ENCODE data around the gene MIB2. TPM values are rescaled to one million over a fixed set of nuclear protein-coding genes. Genes with fewer than 3 reads are reported as not detected.

The MIB2 gene
- total RNA-seq, 1 experiment from 2014 or later = 74.5 TPM

- no peaks in the 10 kb centered on the region for H3K27me3 ChIP-seq (ENCODE audit: control insufficient read depth, insufficient read depth, low read length)
- in situ Hi-C loops (cut with HindIII; ENCODE audit: low pct_unique_long_range_greater_than_20kb, low sequenced_read_pairs) (no loop called here), intact Hi-C loops (cut with micrococcal nuclease; ENCODE audit: unreplicated experiment) (no loop called here)
- no peak for DNase-seq (ENCODE audit: low read depth, low spot score)
- ChIA-PET CTCF (no interaction called here), POLR2A (no interaction called here)
- no peak overlapping the region for H3K27ac ChIP-seq (ENCODE audit: low read length)
- no peaks in the 10 kb centered on the region for H3K4me1 ChIP-seq (ENCODE audit: control insufficient read depth, insufficient read depth, low read length)
- H3K4me3 ChIP-seq (ENCODE audit: low read depth in 2 of 2, low read length in 2 of 2) = no peak overlapping the region
- ATAC-seq = no peak
- H3K9me3 ChIP-seq (ENCODE audit: control insufficient read depth, insufficient read depth, low read depth, low read length) = no peaks in the 10 kb centered on the region
- BruUV-seq (replicated peaks) = no TSS peak
- H3K36me3 ChIP-seq (ENCODE audit: control insufficient read depth, insufficient read depth, low read length) = no peaks in the 10 kb centered on the region
- TF ChIP-seq POLR2AphosphoS5 (IDR thresholded peaks at IDR 0.05; ENCODE audit: low read depth, low read length) (no peak), CTCF (IDR thresholded peaks at IDR 0.05) (no peak), TCF7L2 (IDR thresholded peaks at IDR 0.05; ENCODE audit: low read depth, low read length) (no peak), REST (IDR thresholded peaks at IDR 0.05; ENCODE audit: insufficient read depth in 1 of 2, low read depth in 2 of 2, low read length in 1 of 2) (no peak), SIN3A (IDR thresholded peaks at IDR 0.05; ENCODE audit: borderline replicate concordance, insufficient read depth, low read depth, low read length) (no peak)
These were observed 32.5 kb upstream of the MIB2 start for GRCh38 chr1:1582585-1583346.

DNA sequence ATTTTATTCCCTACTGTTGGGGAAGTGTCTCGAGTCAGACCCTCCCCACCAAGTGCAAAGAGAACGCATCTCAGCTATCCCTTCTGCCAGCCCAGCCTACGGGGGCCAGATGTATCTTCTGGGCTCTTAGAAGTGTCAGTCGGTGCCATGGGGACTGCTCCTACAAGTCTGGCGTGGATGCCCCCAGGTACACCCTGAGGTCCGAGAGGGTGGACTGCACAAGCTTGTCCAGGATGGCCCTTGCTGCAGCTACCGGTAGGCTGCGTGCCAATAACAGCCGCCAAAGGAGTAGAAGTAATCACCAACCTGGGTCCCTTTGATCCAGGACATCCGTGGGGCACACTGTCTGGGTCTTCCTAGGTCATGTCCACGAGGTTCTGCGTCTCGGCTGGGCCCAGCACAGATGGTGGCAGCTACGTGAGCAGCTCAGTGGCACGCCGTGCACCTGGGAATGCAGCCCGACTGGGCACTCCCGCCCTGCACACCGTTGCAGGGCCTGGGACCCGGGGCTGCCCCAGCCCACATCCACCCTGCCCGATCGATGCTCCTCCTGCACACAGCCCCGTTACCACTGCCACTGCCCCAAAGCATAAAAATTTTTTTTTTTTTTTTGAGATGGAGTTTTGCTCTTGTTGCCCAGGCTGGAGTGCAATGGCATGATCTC lies 31.8 kb upstream of the MIB2 start:
- Histone ChIP-seq H3K36me3 (ENCODE audit: control insufficient read depth, insufficient read depth, low read length) (no peaks in the 10 kb centered on the region), H3K4me1 (ENCODE audit: control insufficient read depth, insufficient read depth, low read length) (no peaks in the 10 kb centered on the region), H3K27ac (ENCODE audit: low read length) (no peak overlapping the region), H3K4me3 (ENCODE audit: low read depth in 2 of 2, low read length in 2 of 2) (no peak overlapping the region), H3K9me3 (ENCODE audit: control insufficient read depth, insufficient read depth, low read depth, low read length) (no peaks in the 10 kb centered on the region), H3K27me3 (ENCODE audit: control insufficient read depth, insufficient read depth, low read length) (no peaks in the 10 kb centered on the region)
- no TSS peak for BruUV-seq (replicated peaks)
- CTCF ChIA-PET = interaction anchor here (0.7 kb wide), 1 partner anchor 28 kb away, joined by 3 read pairs; no protein-coding TSS in a partner anchor
- ATAC-seq (no peak), DNase-seq (ENCODE audit: low read depth, low spot score) (no peak)
- intact Hi-C loops (cut with micrococcal nuclease; ENCODE audit: unreplicated experiment) (no loop called here), in situ Hi-C loops (cut with HindIII; ENCODE audit: low pct_unique_long_range_greater_than_20kb, low sequenced_read_pairs) (no loop called here)
- TF ChIP-seq POLR2AphosphoS5 (IDR thresholded peaks at IDR 0.05; ENCODE audit: low read depth, low read length) (no peak), REST (IDR thresholded peaks at IDR 0.05; ENCODE audit: insufficient read depth in 1 of 2, low read depth in 2 of 2, low read length in 1 of 2) (no peak), CTCF (IDR thresholded peaks at IDR 0.05) (no peak), SIN3A (IDR thresholded peaks at IDR 0.05; ENCODE audit: borderline replicate concordance, insufficient read depth, low read depth, low read length) (no peak), TCF7L2 (IDR thresholded peaks at IDR 0.05; ENCODE audit: low read depth, low read length) (no peak)
- POLR2A ChIA-PET = no interaction called here
